Measurements from ENCODE around the gene STX4.

The STX4 gene

GRCh38 chr16:31001507-31002249 is 31.7 kb upstream of the STX4 start:
- H3K27me3 ChIP-seq (ENCODE audit: insufficient read depth, low read length) = no peaks in the 10 kb centered on the region
- H3K36me3 ChIP-seq (ENCODE audit: insufficient read depth, low read length) = no peaks in the 10 kb centered on the region
- H3K27ac ChIP-seq (ENCODE audit: low read depth, low read length) = no peak overlapping the region
- no peak overlapping the region for H3K4me3 ChIP-seq (ENCODE audit: low read depth, low read length)
- peaks cover 18% of the 10 kb centered on the region for H3K4me1 ChIP-seq (ENCODE audit: control insufficient read depth, insufficient read depth, low read length, unreplicated experiment)
- no peak overlapping the region for H2AFZ ChIP-seq (ENCODE audit: low read length, unreplicated experiment)
- no peaks in the 10 kb centered on the region for H3K79me2 ChIP-seq (ENCODE audit: control insufficient read depth, insufficient read depth, low read length, unreplicated experiment)

- H3K79me2 ChIP-seq (ENCODE audit: control insufficient read depth, insufficient read depth, low read length, unreplicated experiment) = no peaks in the 10 kb centered on the region
- H3K4me1 ChIP-seq (ENCODE audit: control insufficient read depth, insufficient read depth, low read length, unreplicated experiment) = peaks cover 18% of the 10 kb centered on the region
- no peaks in the 10 kb centered on the region for H3K27me3 ChIP-seq (ENCODE audit: insufficient read depth, low read length)
- H3K36me3 ChIP-seq (ENCODE audit: insufficient read depth, low read length) = no peaks in the 10 kb centered on the region
- no peak overlapping the region for H3K4me3 ChIP-seq (ENCODE audit: low read depth, low read length)
- H3K27ac ChIP-seq (ENCODE audit: low read depth, low read length) = no peak overlapping the region
- H2AFZ ChIP-seq (ENCODE audit: low read length, unreplicated experiment) = no peak overlapping the region
Observed at GRCh38 chr16:31002250-31002700, 31.1 kb upstream of the STX4 start.

DNA sequence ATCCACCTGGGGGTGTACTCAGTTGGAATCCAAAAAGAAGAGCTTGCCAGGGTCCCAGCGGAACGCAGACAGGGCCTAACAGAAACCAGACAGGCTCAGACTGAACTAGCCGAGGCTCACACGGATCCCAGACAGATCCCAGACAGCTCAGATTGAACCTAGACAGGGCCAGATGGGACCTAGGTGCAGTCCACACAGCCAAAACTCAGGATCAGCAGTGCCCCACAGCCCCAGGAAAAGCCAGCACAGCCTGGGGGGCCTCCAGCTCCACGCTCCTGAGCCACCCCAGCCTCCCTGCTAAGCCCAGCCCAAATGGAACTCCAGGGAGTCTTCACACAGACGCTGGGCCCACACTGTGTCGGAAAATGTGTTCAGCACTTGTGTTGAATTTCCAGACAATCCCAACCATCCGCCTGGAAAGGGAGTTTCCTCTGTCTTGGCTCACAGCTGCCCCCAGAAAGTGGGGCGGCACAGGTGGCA is 30.5 kb upstream of the STX4 start:
- Histone ChIP-seq H3K27ac (ENCODE audit: low read depth, low read length) (no peak overlapping the region), H3K36me3 (ENCODE audit: insufficient read depth, low read length) (no peaks in the 10 kb centered on the region), H3K4me1 (ENCODE audit: control insufficient read depth, insufficient read depth, low read length, unreplicated experiment) (peaks cover 12% of the 10 kb centered on the region), H3K4me3 (ENCODE audit: low read depth, low read length) (no peak overlapping the region), H3K27me3 (ENCODE audit: insufficient read depth, low read length) (no peaks in the 10 kb centered on the region), H3K79me2 (ENCODE audit: control insufficient read depth, insufficient read depth, low read length, unreplicated experiment) (peaks cover 3% of the 10 kb centered on the region), H2AFZ (ENCODE audit: low read length, unreplicated experiment) (no peak overlapping the region)

DNA sequence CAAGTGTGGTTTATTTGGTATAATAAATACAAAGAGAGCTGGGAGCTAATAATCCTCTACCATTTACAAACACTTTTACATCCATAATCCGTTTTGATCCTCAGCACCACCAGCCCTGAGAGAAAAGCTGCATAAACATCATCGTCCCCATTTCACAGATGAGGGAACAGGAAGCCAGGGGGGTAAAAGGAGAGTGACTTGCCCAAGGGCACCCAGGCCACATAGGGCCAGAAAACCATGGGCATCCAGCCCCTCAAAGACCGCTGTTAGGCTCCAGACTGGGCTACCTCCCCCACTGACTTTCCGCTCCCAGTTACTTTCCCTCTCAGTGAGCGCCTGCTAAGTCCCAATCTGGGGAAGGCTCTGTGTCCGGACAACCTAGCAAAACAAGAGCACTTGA is 29.6 kb upstream of the STX4 start:
- no peaks in the 10 kb centered on the region for H3K36me3 ChIP-seq (ENCODE audit: insufficient read depth, low read length)
- no peak overlapping the region for H3K4me3 ChIP-seq (ENCODE audit: low read depth, low read length)
- peaks cover 3% of the 10 kb centered on the region for H3K79me2 ChIP-seq (ENCODE audit: control insufficient read depth, insufficient read depth, low read length, unreplicated experiment)
- no peaks in the 10 kb centered on the region for H3K27me3 ChIP-seq (ENCODE audit: insufficient read depth, low read length)
- no peak overlapping the region for H3K27ac ChIP-seq (ENCODE audit: low read depth, low read length)
- peaks cover 8% of the 10 kb centered on the region for H3K4me1 ChIP-seq (ENCODE audit: control insufficient read depth, insufficient read depth, low read length, unreplicated experiment)
- no peak overlapping the region for H2AFZ ChIP-seq (ENCODE audit: low read length, unreplicated experiment)

GRCh38 chr16:31004658-31005057 is 28.7 kb upstream of the STX4 start:
- Histone ChIP-seq H3K4me3 (ENCODE audit: low read depth, low read length) (no peak overlapping the region), H3K36me3 (ENCODE audit: insufficient read depth, low read length) (no peaks in the 10 kb centered on the region), H2AFZ (ENCODE audit: low read length, unreplicated experiment) (no peak overlapping the region), H3K4me1 (ENCODE audit: control insufficient read depth, insufficient read depth, low read length, unreplicated experiment) (peaks cover 5% of the 10 kb centered on the region), H3K27ac (ENCODE audit: low read depth, low read length) (no peak overlapping the region), H3K79me2 (ENCODE audit: control insufficient read depth, insufficient read depth, low read length, unreplicated experiment) (peaks cover 4% of the 10 kb centered on the region), H3K27me3 (ENCODE audit: insufficient read depth, low read length) (no peaks in the 10 kb centered on the region)

DNA sequence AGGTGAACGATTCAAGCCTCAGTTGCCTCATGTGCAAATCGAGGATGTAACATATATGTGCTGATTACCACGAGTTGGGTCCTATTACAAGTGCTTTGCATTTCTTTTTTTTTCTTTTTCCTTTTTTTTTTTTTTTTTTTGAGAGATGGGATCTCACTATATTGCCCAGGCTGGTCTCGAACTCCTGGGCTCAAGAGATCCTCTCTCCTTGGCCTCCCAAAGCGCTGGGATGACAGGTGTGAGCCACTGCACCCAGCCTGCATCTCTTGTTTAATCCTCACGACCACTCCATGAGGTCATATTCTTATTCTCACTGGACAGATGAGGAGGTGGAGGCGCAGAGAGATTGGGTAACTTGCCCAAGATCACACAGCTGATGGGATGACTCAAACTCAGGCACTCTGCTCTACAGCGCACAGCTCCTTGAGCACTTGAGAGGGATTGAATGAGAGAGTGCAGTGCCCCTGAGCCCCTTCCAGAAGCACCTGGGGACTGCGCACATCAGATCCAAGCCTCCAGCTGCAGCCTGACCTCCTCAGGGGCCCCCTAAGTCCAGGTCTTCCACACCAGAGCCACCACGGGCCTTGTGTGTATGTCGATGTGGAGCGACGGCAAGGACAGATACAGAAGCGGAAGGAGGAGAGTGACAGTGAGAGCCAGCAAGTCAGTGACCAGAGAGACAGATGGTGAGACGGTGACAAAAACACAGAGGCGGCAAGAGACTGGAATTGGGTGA is 27.8 kb upstream of the STX4 start:
- Histone ChIP-seq H2AFZ (ENCODE audit: low read length, unreplicated experiment) (no peak overlapping the region), H3K4me1 (ENCODE audit: control insufficient read depth, insufficient read depth, low read length, unreplicated experiment) (peaks cover 5% of the 10 kb centered on the region), H3K4me3 (ENCODE audit: low read depth, low read length) (no peak overlapping the region), H3K27ac (ENCODE audit: low read depth, low read length) (no peak overlapping the region), H3K27me3 (ENCODE audit: insufficient read depth, low read length) (no peaks in the 10 kb centered on the region), H3K36me3 (ENCODE audit: insufficient read depth, low read length) (no peaks in the 10 kb centered on the region), H3K79me2 (ENCODE audit: control insufficient read depth, insufficient read depth, low read length, unreplicated experiment) (peaks cover 5% of the 10 kb centered on the region)

GRCh38 chr16:31006086-31006385 is 27.3 kb upstream of the STX4 start:
- H3K27ac ChIP-seq (ENCODE audit: low read depth, low read length) = no peak overlapping the region
- no peaks in the 10 kb centered on the region for H3K27me3 ChIP-seq (ENCODE audit: insufficient read depth, low read length)
- H3K79me2 ChIP-seq (ENCODE audit: control insufficient read depth, insufficient read depth, low read length, unreplicated experiment) = peaks cover 5% of the 10 kb centered on the region
- no peaks in the 10 kb centered on the region for H3K36me3 ChIP-seq (ENCODE audit: insufficient read depth, low read length)
- no peak overlapping the region for H2AFZ ChIP-seq (ENCODE audit: low read length, unreplicated experiment)
- H3K4me1 ChIP-seq (ENCODE audit: control insufficient read depth, insufficient read depth, low read length, unreplicated experiment) = peaks cover 5% of the 10 kb centered on the region
- no peak overlapping the region for H3K4me3 ChIP-seq (ENCODE audit: low read depth, low read length)

GRCh38 chr16:31006589-31006988 is 26.8 kb upstream of the STX4 start:
- H3K79me2 ChIP-seq (ENCODE audit: control insufficient read depth, insufficient read depth, low read length, unreplicated experiment) = peaks cover 5% of the 10 kb centered on the region
- no peak overlapping the region for H2AFZ ChIP-seq (ENCODE audit: low read length, unreplicated experiment)
- no peak overlapping the region for H3K27ac ChIP-seq (ENCODE audit: low read depth, low read length)
- H3K4me1 ChIP-seq (ENCODE audit: control insufficient read depth, insufficient read depth, low read length, unreplicated experiment) = peaks cover 5% of the 10 kb centered on the region
- H3K4me3 ChIP-seq (ENCODE audit: low read depth, low read length) = no peak overlapping the region
- no peaks in the 10 kb centered on the region for H3K27me3 ChIP-seq (ENCODE audit: insufficient read depth, low read length)
- no peaks in the 10 kb centered on the region for H3K36me3 ChIP-seq (ENCODE audit: insufficient read depth, low read length)

DNA sequence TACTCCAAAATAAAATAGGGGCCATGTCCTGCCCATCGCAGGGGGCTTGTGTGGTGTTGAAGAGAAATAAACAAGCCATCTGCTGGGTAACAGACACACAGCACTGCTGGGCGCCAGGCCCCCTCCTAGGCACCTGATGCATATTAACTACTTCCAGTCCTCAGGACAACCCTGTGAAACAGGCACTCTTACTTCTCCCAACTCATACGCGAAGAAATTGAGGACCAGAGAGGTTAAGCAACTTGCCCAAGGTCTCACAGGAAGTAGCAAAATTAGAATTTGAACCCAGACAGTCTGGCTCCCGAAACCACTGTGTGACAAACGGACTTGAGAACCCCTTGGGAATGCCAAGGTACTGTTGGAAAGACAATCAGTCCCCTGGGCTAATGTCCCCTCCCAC is 25.7 kb upstream of the STX4 start:
- no peaks in the 10 kb centered on the region for H3K36me3 ChIP-seq (ENCODE audit: insufficient read depth, low read length)
- no peak overlapping the region for H2AFZ ChIP-seq (ENCODE audit: low read length, unreplicated experiment)
- peaks cover 5% of the 10 kb centered on the region for H3K4me1 ChIP-seq (ENCODE audit: control insufficient read depth, insufficient read depth, low read length, unreplicated experiment)
- H3K4me3 ChIP-seq (ENCODE audit: low read depth, low read length) = no peak overlapping the region
- no peak overlapping the region for H3K27ac ChIP-seq (ENCODE audit: low read depth, low read length)
- peaks cover 5% of the 10 kb centered on the region for H3K79me2 ChIP-seq (ENCODE audit: control insufficient read depth, insufficient read depth, low read length, unreplicated experiment)
- H3K27me3 ChIP-seq (ENCODE audit: insufficient read depth, low read length) = peaks cover 5% of the 10 kb centered on the region; the same call in 1 of the 2 replicates

DNA sequence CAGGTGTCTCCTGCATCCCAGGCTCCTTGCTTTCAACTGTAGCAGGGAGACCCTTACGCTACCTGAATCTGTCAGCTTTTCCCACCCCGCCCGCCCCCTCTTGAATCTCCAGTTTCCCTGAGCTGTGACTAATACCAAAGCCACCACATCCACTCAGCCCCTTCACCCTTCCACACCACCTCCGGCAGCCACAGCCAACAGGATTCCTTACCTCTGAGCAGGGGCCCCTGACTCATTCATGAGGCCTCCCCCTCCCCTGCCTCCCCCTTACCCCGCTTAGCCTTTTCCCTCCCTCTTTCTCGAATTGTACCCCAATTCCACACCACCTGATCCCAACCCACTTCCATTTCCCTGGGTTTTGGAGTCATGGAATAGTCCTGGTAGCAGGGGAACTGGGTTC is 25.2 kb upstream of the STX4 start:
- no peak overlapping the region for H3K4me3 ChIP-seq (ENCODE audit: low read depth, low read length)
- no peak overlapping the region for H2AFZ ChIP-seq (ENCODE audit: low read length, unreplicated experiment)
- H3K79me2 ChIP-seq (ENCODE audit: control insufficient read depth, insufficient read depth, low read length, unreplicated experiment) = peaks cover 5% of the 10 kb centered on the region
- peaks cover 5% of the 10 kb centered on the region; the same call in 1 of the 2 replicates for H3K27me3 ChIP-seq (ENCODE audit: insufficient read depth, low read length)
- H3K36me3 ChIP-seq (ENCODE audit: insufficient read depth, low read length) = no peaks in the 10 kb centered on the region
- peaks cover 5% of the 10 kb centered on the region for H3K4me1 ChIP-seq (ENCODE audit: control insufficient read depth, insufficient read depth, low read length, unreplicated experiment)
- H3K27ac ChIP-seq (ENCODE audit: low read depth, low read length) = no peak overlapping the region

GRCh38 chr16:31008551-31008950 is 24.8 kb upstream of the STX4 start:
- Histone ChIP-seq H3K4me3 (ENCODE audit: low read depth, low read length) (no peak overlapping the region), H3K36me3 (ENCODE audit: insufficient read depth, low read length) (no peaks in the 10 kb centered on the region), H2AFZ (ENCODE audit: low read length, unreplicated experiment) (no peak overlapping the region), H3K27me3 (ENCODE audit: insufficient read depth, low read length) (peaks cover 5% of the 10 kb centered on the region; the same call in 1 of the 2 replicates), H3K79me2 (ENCODE audit: control insufficient read depth, insufficient read depth, low read length, unreplicated experiment) (peaks cover 5% of the 10 kb centered on the region), H3K27ac (ENCODE audit: low read depth, low read length) (no peak overlapping the region), H3K4me1 (ENCODE audit: control insufficient read depth, insufficient read depth, low read length, unreplicated experiment) (peaks cover 5% of the 10 kb centered on the region)

Measured in ACC112 (cell line).